GM23248 (cell line): Measurements from ENCODE around the gene FGF14.

Experiments
- EZH2 ChIP-seq: fragments of 200-600 bp; sonication (generic); IDR thresholded peaks from 2 replicates; pipeline ENCODE4 v1.6.1; 2018; ENCODE audit warnings: antibody characterized with exemption, mild to moderate bottlenecking; ENCODE audit not compliant: insufficient read depth, poor library complexity, severe bottlenecking
- EZH2phosphoT487 ChIP-seq: fragments of 200-600 bp; sonication (generic); IDR thresholded peaks from 2 replicates; pipeline ENCODE4 v1.6.1; 2018; ENCODE audit warnings: antibody characterized with exemption, moderate library complexity, mild to moderate bottlenecking, low read depth; ENCODE audit not compliant: insufficient read depth

DNA sequence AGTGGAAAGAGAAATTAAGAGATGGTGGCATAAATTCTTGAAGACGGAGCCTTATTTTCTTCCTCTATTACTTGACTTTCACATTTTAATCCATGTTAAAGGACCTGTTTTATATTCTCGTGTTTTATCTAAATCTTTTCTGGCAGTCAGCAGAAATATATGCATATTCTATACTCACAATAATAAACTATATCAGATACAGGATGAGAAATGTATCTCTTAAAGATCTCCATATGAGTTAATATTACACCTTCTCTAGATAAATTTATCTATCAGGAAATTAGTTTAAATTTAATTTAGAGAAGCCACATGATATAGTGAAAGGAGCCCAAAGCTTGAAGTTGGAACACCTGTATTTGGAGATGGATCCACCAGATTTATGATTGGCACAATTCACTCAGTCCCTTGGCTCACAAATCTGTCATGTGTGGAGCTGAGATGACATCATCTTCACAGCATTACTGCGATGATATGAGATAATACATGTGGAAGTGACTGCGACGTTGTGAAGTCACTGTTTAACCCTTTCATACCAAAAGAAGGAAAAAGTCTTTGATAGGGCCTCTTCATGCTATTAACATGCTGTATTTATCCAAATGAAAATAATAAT, 216.4 kb downstream of the FGF14 start:
- TF ChIP-seq EZH2 (no peak), EZH2phosphoT487 (no peak)
